ENCODE measurements around the gene POLD4. TPM values are rescaled to one million over a fixed set of nuclear protein-coding genes. Genes with fewer than 3 reads are reported as not detected.
A peak's percentile ranks its signal among the peaks of the same experiment; 100 is the strongest.

Gene POLD4
- total RNA-seq, 6 donors from 2014 or later: 55.5 to 173 (median 106) TPM

GRCh38 chr11:67351275-67352005 is 1.9 kb downstream of the POLD4 start:
- Histone ChIP-seq H3K9me3 (no peaks in the 10 kb centered on the region), H3K4me1 (peaks cover 47 to 60% (median 55%) of the 10 kb centered on the region in 4 donors), H3K27me3 (no peaks in the 10 kb centered on the region), H3K36me3 (no peaks in the 10 kb centered on the region), H3K27ac (peak overlapping the region; percentile 97 to 100 (median 98)), H3K4me3 (peak overlapping the region in 1 of 4 donors; percentile 9)
- ATAC-seq (ENCODE audit: low FRiP score in 2 of 2) (peak; percentile 21 to 48), DNase-seq (peak in 1 of 2 donors; percentile 70)
- WGBS, 2 donors: 51 to 100% methylated on average over 4 to 11 of the region's 11 CpGs
- TF ChIP-seq EP300 (IDR thresholded peaks at IDR 0.05) (no peak), CTCF (IDR thresholded peaks at IDR 0.05) (peak; percentile 87 to 94 (median 90))

- peak overlapping the region in 1 of 4 donors; percentile 9 for H3K27ac ChIP-seq
- H3K4me3 ChIP-seq: no peak overlapping the region
- H3K9me3 ChIP-seq: no peaks in the 10 kb centered on the region
- H3K36me3 ChIP-seq: no peaks in the 10 kb centered on the region
- peaks cover 35 to 58% (median 48%) of the 10 kb centered on the region in 4 donors for H3K4me1 ChIP-seq
- WGBS, 2 donors: 87 to 94% methylated on average over 4 of the region's 4 CpGs
- TF ChIP-seq CTCF (IDR thresholded peaks at IDR 0.05) (no peak), POLR2AphosphoS5 (IDR thresholded peaks at IDR 0.05) (no peak), POLR2A (IDR thresholded peaks at IDR 0.05) (no peak), EP300 (IDR thresholded peaks at IDR 0.05) (no peak)
- DNase-seq (no peak), ATAC-seq (ENCODE audit: low FRiP score in 2 of 2) (no peak)
- H3K27me3 ChIP-seq: no peaks in the 10 kb centered on the region
Measured at GRCh38 chr11:67349928-67350465, 3.3 kb downstream of the POLD4 start.

GRCh38 chr11:67349457-67349856 is 3.9 kb downstream of the POLD4 start:
- no peak for ATAC-seq (ENCODE audit: low FRiP score in 2 of 2)
- H3K36me3 ChIP-seq: no peaks in the 10 kb centered on the region
- H3K9me3 ChIP-seq: no peaks in the 10 kb centered on the region
- peaks cover 30 to 53% (median 43%) of the 10 kb centered on the region in 4 donors for H3K4me1 ChIP-seq
- TF ChIP-seq POLR2A (IDR thresholded peaks at IDR 0.05) (no peak), POLR2AphosphoS5 (IDR thresholded peaks at IDR 0.05) (no peak), EP300 (IDR thresholded peaks at IDR 0.05) (no peak), CTCF (IDR thresholded peaks at IDR 0.05) (no peak)
- H3K27me3 ChIP-seq: no peaks in the 10 kb centered on the region
- H3K27ac ChIP-seq: peak overlapping the region in 1 of 4 donors; percentile 9
- 91 to 92% methylated on average over 2 of the region's 2 CpGs for WGBS, 2 donors
- H3K4me3 ChIP-seq: no peak overlapping the region
- no peak for DNase-seq

GRCh38 chr11:67349036-67349435 is 4.3 kb downstream of the POLD4 start:
- no peak overlapping the region for H3K4me3 ChIP-seq
- H3K9me3 ChIP-seq: no peaks in the 10 kb centered on the region
- ATAC-seq (ENCODE audit: low FRiP score in 2 of 2): no peak
- peak overlapping the region in 1 of 4 donors; percentile 9 for H3K27ac ChIP-seq
- no peak for DNase-seq
- H3K36me3 ChIP-seq: no peaks in the 10 kb centered on the region
- H3K27me3 ChIP-seq: no peaks in the 10 kb centered on the region
- H3K4me1 ChIP-seq: peaks cover 25 to 49% (median 38%) of the 10 kb centered on the region in 4 donors
- TF ChIP-seq EP300 (IDR thresholded peaks at IDR 0.05): no peak
- no peak for TF ChIP-seq CTCF (IDR thresholded peaks at IDR 0.05)
- no peak for TF ChIP-seq POLR2A (IDR thresholded peaks at IDR 0.05)
- TF ChIP-seq POLR2AphosphoS5 (IDR thresholded peaks at IDR 0.05): no peak
- WGBS, 2 donors: 79 to 83% methylated on average over 5 of the region's 5 CpGs

All from upper lobe of left lung (tissue), 6 donors.